H1 (cell line): ENCODE measurements around the gene HMCN2. TPM values are rescaled to one million over a fixed set of nuclear protein-coding genes. Genes with fewer than 3 reads are reported as not detected.

Experiments
- CTCF ChIA-PET: fragments of 300-600 bp; sonication (Branson Sonifier 250); formaldehyde crosslinking; loops from one replicate; lab custom pipeline; 2021; ENCODE audit not compliant: partially characterized antibody; lab: Charles Lee
- POLR2A ChIA-PET: fragments of 300-600 bp; sonication (Branson Sonifier 250); formaldehyde crosslinking; loops from one replicate; lab custom pipeline; 2021; ENCODE audit warnings: inconsistent platforms; ENCODE audit not compliant: partially characterized antibody; lab: Charles Lee
- DNase-seq, 2 experiments: peaks; one replicate each; pipeline versions ENCODE4 v3.0.0 to v3.0.0-alpha.2; 2010 to 2022; ENCODE audit warnings: low spot score in 2 of 2, low read depth in 1 of 2, mixed read lengths in 1 of 2
- FAIRE-seq: peaks from 2 replicates; lab custom pipeline; 2011; peaks lifted over from hg19 to GRCh38; lab: Jason Lieb, UNC
- H2AFZ ChIP-seq: 2 replicates; pipeline ENCODE4 v1.8.1; 2012; ENCODE audit warnings: low read length, inconsistent platforms
- H2AK5ac ChIP-seq: 2 replicates; pipeline ENCODE4 v1.6.1; 2013; ENCODE audit warnings: low read depth, low read length
- H2BK120ac ChIP-seq: replicated peaks from 2 replicates; pipeline ENCODE3; 2013; ENCODE audit warnings: low read depth, low read length, inconsistent platforms
- H2BK12ac ChIP-seq: 2 replicates; pipeline ENCODE4 v1.6.1; 2013; ENCODE audit warnings: low read depth, low read length
- H2BK15ac ChIP-seq: 2 replicates; pipeline ENCODE4 v1.6.1; 2013; ENCODE audit warnings: low read length
- H2BK20ac ChIP-seq: 2 replicates; pipeline ENCODE4 v1.6.1; 2013; ENCODE audit warnings: low read length
- H2BK5ac ChIP-seq: 2 replicates; pipeline ENCODE4 v1.6.1; 2013; ENCODE audit warnings: low read depth, low read length
- H3K14ac ChIP-seq: 2 replicates; pipeline ENCODE4 v1.6.1; 2013; ENCODE audit warnings: inconsistent platforms; ENCODE audit not compliant: insufficient read length
- H3K18ac ChIP-seq: 2 replicates; pipeline ENCODE4 v1.6.1; 2013; ENCODE audit warnings: low read length; ENCODE audit errors: extremely low read depth
- H3K23ac ChIP-seq: 2 replicates; pipeline ENCODE4 v1.6.1; 2013; ENCODE audit warnings: inconsistent platforms; ENCODE audit not compliant: insufficient read length
- H3K23me2 ChIP-seq: 2 replicates; pipeline ENCODE4 v1.6.1; 2013; ENCODE audit warnings: low read depth, low read length
- H3K27ac ChIP-seq: 2 replicates; pipeline ENCODE4 v1.6.1; 2011; ENCODE audit warnings: low read depth, low read length, inconsistent platforms
- H3K27me3 ChIP-seq, 4 experiments: replicated peaks in 1 of 4; 1 replicate in 1 of 4; 2 replicates in 3 of 4; pipeline versions ENCODE4 v1.6.1 to v1.8.1; 2011 to 2013; ENCODE audit warnings: low read length in 3 of 4, mild to moderate bottlenecking in 3 of 4, inconsistent platforms in 2 of 4, mixed read lengths in 2 of 4, moderate library complexity in 1 of 4; ENCODE audit not compliant: control insufficient read depth in 3 of 4, insufficient read depth in 3 of 4; ENCODE audit errors: extremely low read depth in 1 of 4
- H3K36me3 ChIP-seq, 4 experiments: 2 replicates each; pipeline versions ENCODE4 v1.6.1 to v1.8.1; 2011 to 2013; ENCODE audit warnings: mild to moderate bottlenecking in 4 of 4, low read length in 3 of 4, moderate library complexity in 2 of 4, control low read depth in 1 of 4, inconsistent platforms in 1 of 4; ENCODE audit not compliant: insufficient read depth in 4 of 4, control insufficient read depth in 2 of 4
- H3K4ac ChIP-seq: replicated peaks from 2 replicates; pipeline ENCODE3; 2013; ENCODE audit warnings: low read length, low read depth, mixed read lengths, inconsistent platforms; ENCODE audit not compliant: insufficient read length
- H3K4me1 ChIP-seq, 4 experiments: replicated peaks in 1 of 4; 1 replicate in 1 of 4; 2 replicates in 3 of 4; pipeline versions ENCODE4 v1.6.1 to v1.8.1; 2011 to 2013; ENCODE audit warnings: low read length in 3 of 4, inconsistent platforms in 2 of 4, mixed read lengths in 1 of 4; ENCODE audit not compliant: insufficient read depth in 4 of 4, control insufficient read depth in 3 of 4
- H3K4me2 ChIP-seq, 2 experiments: 2 replicates each; pipeline versions ENCODE4 v1.6.1 to v1.8.1; 2011 to 2013; ENCODE audit warnings: low read depth in 2 of 2, low read length in 2 of 2, control low read depth in 1 of 2, inconsistent platforms in 1 of 2, mild to moderate bottlenecking in 1 of 2; ENCODE audit not compliant: insufficient read depth in 1 of 2
- H3K4me3 ChIP-seq, 4 experiments: fragments of 200-600, 300-600 bp in 1 of 4; sonication (generic), shearing (Covaris generic), sonication (Bioruptor Twin) in 1 of 4; 2 replicates each; pipeline versions ENCODE4 v1.5.1 to v1.8.1; 2011 to 2016; ENCODE audit warnings: low read length in 4 of 4, low read depth in 3 of 4, control low read depth in 2 of 4, inconsistent platforms in 2 of 4, mild to moderate bottlenecking in 2 of 4, mixed read lengths in 1 of 4, moderate library complexity in 1 of 4; ENCODE audit not compliant: insufficient read depth in 2 of 4; ENCODE audit errors: extremely low read depth in 1 of 4
- H3K56ac ChIP-seq: replicated peaks from 2 replicates; pipeline ENCODE3; 2013; ENCODE audit warnings: low read depth, mild to moderate bottlenecking, mixed read lengths, low read length, inconsistent platforms; ENCODE audit not compliant: insufficient read length
- H3K79me1 ChIP-seq: 2 replicates; pipeline ENCODE4 v1.6.1; 2013; ENCODE audit warnings: low read depth, low read length, control low read depth
- H3K79me2 ChIP-seq, 2 experiments: 2 replicates each; pipeline versions ENCODE4 v1.6.1 to v1.8.1; 2012 to 2013; ENCODE audit warnings: low read length in 2 of 2, mild to moderate bottlenecking in 2 of 2, inconsistent platforms in 1 of 2; ENCODE audit not compliant: insufficient read depth in 2 of 2, control insufficient read depth in 1 of 2
- H3K9ac ChIP-seq, 4 experiments: replicated peaks in 1 of 4; 1 replicate in 1 of 4; 2 replicates in 3 of 4; pipeline versions ENCODE4 v1.6.1 to v1.8.1; 2011 to 2013; ENCODE audit warnings: low read depth in 3 of 4, low read length in 3 of 4, control low read depth in 2 of 4, mild to moderate bottlenecking in 2 of 4, moderate library complexity in 2 of 4, inconsistent platforms in 1 of 4; ENCODE audit errors: extremely low read depth in 1 of 4
- H3K9me3 ChIP-seq, 2 experiments: 2 replicates each; pipeline versions ENCODE4 v1.6.1 to v1.8.1; 2012 to 2013; ENCODE audit warnings: mild to moderate bottlenecking in 2 of 2, moderate library complexity in 2 of 2, control low read depth in 1 of 2, inconsistent platforms in 1 of 2, low read depth in 1 of 2, low read length in 1 of 2, mixed read lengths in 1 of 2; ENCODE audit not compliant: insufficient read depth in 2 of 2
- H4K20me1 ChIP-seq, 2 experiments: replicated peaks in 1 of 2; 2 replicates each; pipeline versions ENCODE3 to v1.8.1; 2011 to 2013; ENCODE audit warnings: inconsistent platforms in 2 of 2, low read length in 2 of 2, mild to moderate bottlenecking in 1 of 2; ENCODE audit not compliant: insufficient read depth in 2 of 2, control insufficient read depth in 1 of 2
- H4K5ac ChIP-seq: 2 replicates; pipeline ENCODE4 v1.6.1; 2013; ENCODE audit warnings: low read length, low read depth, mixed read lengths, inconsistent platforms; ENCODE audit not compliant: insufficient read length
- H4K8ac ChIP-seq: 2 replicates; pipeline ENCODE4 v1.8.0; 2013; ENCODE audit warnings: mild to moderate bottlenecking, moderate library complexity, low read length, inconsistent platforms; ENCODE audit not compliant: insufficient read depth; ENCODE audit errors: extremely low read depth
- H4K91ac ChIP-seq: replicated peaks from 2 replicates; pipeline ENCODE3; 2013; ENCODE audit warnings: low read length, mixed read lengths, inconsistent platforms; ENCODE audit not compliant: insufficient read length
- BCL11A ChIP-seq, 2 experiments: IDR thresholded peaks; one replicate each; pipeline ENCODE4 v1.6.1; 2011; ENCODE audit warnings: low read depth in 2 of 2, low read length in 2 of 2, mild to moderate bottlenecking in 2 of 2
- CHD2 ChIP-seq: IDR thresholded peaks from 2 replicates; pipeline ENCODE4 v1.6.1; 2012; ENCODE audit warnings: low read length, improper control_type of control experiment
- EP300 ChIP-seq, 2 experiments: IDR thresholded peaks; 1 replicate in 1 of 2; 2 replicates in 1 of 2; pipeline ENCODE4 v1.6.1; 2011 to 2012; ENCODE audit warnings: low read depth in 2 of 2, low read length in 2 of 2, mild to moderate bottlenecking in 2 of 2, borderline replicate concordance in 1 of 2, inconsistent platforms in 1 of 2, moderate library complexity in 1 of 2
- EZH2 ChIP-seq: fragments of 200-600 bp; sonication (generic); IDR thresholded peaks from 2 replicates; pipeline ENCODE4 v1.7.1; 2012; ENCODE audit warnings: low read depth, mild to moderate bottlenecking, moderate library complexity, low read length, inconsistent platforms; ENCODE audit not compliant: severe bottlenecking
- HDAC2 ChIP-seq, 2 experiments: fragments of 300-600 bp in 1 of 2; sonication (generic) in 1 of 2; IDR thresholded peaks; 2 replicates each; pipeline ENCODE4 v1.6.1; 2011 to 2012; ENCODE audit warnings: low read depth in 2 of 2, low read length in 2 of 2, mild to moderate bottlenecking in 2 of 2, moderate library complexity in 2 of 2, borderline replicate concordance in 1 of 2, inconsistent platforms in 1 of 2
- JUN ChIP-seq: IDR thresholded peaks from 2 replicates; pipeline ENCODE4 v1.6.1; 2011; ENCODE audit warnings: low read depth, mild to moderate bottlenecking, improper control_type of control experiment, low read length
- PHF8 ChIP-seq: fragments of 200-600 bp; sonication (generic); conservative IDR thresholded peaks from 2 replicates; pipeline ENCODE4 v1.7.1; 2012; ENCODE audit warnings: low read depth, mild to moderate bottlenecking, inconsistent platforms, low read length, moderate library complexity
- POLR2AphosphoS5 ChIP-seq: IDR thresholded peaks from 2 replicates; pipeline ENCODE4 v1.6.1; 2011; ENCODE audit warnings: low read depth, low read length
- TBP ChIP-seq: IDR thresholded peaks from 2 replicates; pipeline ENCODE4 v1.6.1; 2011; ENCODE audit warnings: low read depth, low read length, improper control_type of control experiment
- TCF12 ChIP-seq: IDR thresholded peaks from 2 replicates; pipeline ENCODE4 v1.6.1; 2011; ENCODE audit warnings: low read depth, mild to moderate bottlenecking, low read length
- WGBS, 2 experiments: shearing (Covaris generic) in 1 of 2; methylation state at CpG; one replicate each; pipeline versions ENCODE4 v1.1.6 to v1.1.7; 2013 to 2015; ENCODE audit warnings: low lambda C conversion rate in 2 of 2, mixed read lengths in 2 of 2, inconsistent platforms in 1 of 2, low coverage in 1 of 2, missing lambda C conversion rate in 1 of 2; ENCODE audit not compliant: insufficient replicate concordance in 2 of 2, insufficient coverage in 1 of 2, insufficient read length in 1 of 2; ENCODE audit errors: extremely low coverage in 1 of 2, missing lambda C conversion rate in 1 of 2; 5-methylcytosine and 5-hydroxymethylcytosine counted together
- polyA plus RNA-seq, 7 experiments: library from polyadenylated mRNA; depleted of rRNA in 3 of 7; stranded (reverse) in 5 of 7; unstranded in 2 of 7; fragments of >200 nt in 5 of 7; fragments of 200-250 nt in 2 of 7; gene quantifications; 1 replicate in 5 of 7; 2 replicates in 1 of 7; 4 replicates in 1 of 7; pipeline versions ENCODE4 v1.2.1 to v1.2.3, GENCODE V29; 2011 to 2013; ENCODE audit warnings: missing spikeins in 2 of 7, mixed read lengths in 2 of 7
- total RNA-seq: library from RNA; stranded (reverse); fragmentation: NEBNext Ultra II Directional; extraction: Animal tissue kit (Norgen Biotek cat#: 25700); gene quantifications from 2 replicates; pipeline ENCODE4 v1.2.1, GENCODE V29; 2021

Gene HMCN2
- total and polyA plus RNA-seq, 2 of the 8 experiments (the other 6 are each of a cell fraction or from before 2014, with no cell fraction given): 5.0 to 9.1 TPM

- DNase-seq (peak in 1 of 2 experiments; percentile 86), FAIRE-seq (no peak)
- Histone ChIP-seq H3K14ac (no peak within 1 kb of the TSS), H3K4me3 (peak within 1 kb of the TSS; percentile 51 to 77 (median 65)), H2BK12ac (0 out of 2 replicates have a peak within 1 kb of the TSS, but pooled peaks have one; percentile 5), H2BK15ac (peak within 1 kb of the TSS; percentile 81; the same call in 1 of the 2 replicates), H3K36me3 (peaks cover 0 to 4% (median 0%) of the 10 kb centered on the region in 4 experiments; a peak in 1 of 8 replicates), H3K4me1 (peaks cover 8 to 33% (median 26%) of the 10 kb centered on the region in 4 experiments), H2BK120ac (no peak within 1 kb of the TSS), H2BK20ac (peak within 1 kb of the TSS; percentile 95), H3K79me2 (peaks cover 0 to 27% of the 10 kb centered on the region in 2 experiments; a peak in 1 of 4 replicates), H2BK5ac (peak within 1 kb of the TSS; percentile 83; the same call in 1 of the 2 replicates), H4K8ac (peak within 1 kb of the TSS; percentile 69; the same call in 1 of the 2 replicates), H3K56ac (peak within 1 kb of the TSS; percentile 54), H3K9me3 (0 out of 4 replicates have a peak, but pooled peaks cover 0 to 7% of the 10 kb centered on the region in 2 experiments), H3K27me3 (peaks cover 0 to 11% (median 7%) of the 10 kb centered on the region in 4 experiments; a peak in 3 of 7 replicates), H2AK5ac (no peak within 1 kb of the TSS), H3K18ac (peak within 1 kb of the TSS; percentile 90), H4K5ac (no peak within 1 kb of the TSS), H3K4me2 (peak within 1 kb of the TSS; percentile 82 to 86), H3K23ac (no peak within 1 kb of the TSS), H4K20me1 (peaks cover 0 to 3% of the 10 kb centered on the region in 2 experiments), H3K9ac (peak within 1 kb of the TSS in 1 of 4 experiments; percentile 45; a peak in 2 of 7 replicates), H3K79me1 (0 out of 2 replicates have a peak, but pooled peaks cover 2% of the 10 kb centered on the region), H2AFZ (no peak within 1 kb of the TSS), H3K27ac (no peak within 1 kb of the TSS), H3K4ac (no peak within 1 kb of the TSS), H4K91ac (peak within 1 kb of the TSS; percentile 75), H3K23me2 (peaks cover 7% of the 10 kb centered on the region; the same call in 1 of the 2 replicates)
- 1% methylated on average over 37 of the region's 66 CpGs; no CpG with 5 or more reads in 1 of the 2 experiments for WGBS, 2 experiments
- CTCF ChIA-PET: interaction anchor here (0.9 to 1.9 kb wide), 3 partner anchors 11 to 240 kb away, joined by 3 to 8 read pairs (median 5); no protein-coding TSS in a partner anchor
- POLR2A ChIA-PET: interaction anchor here (0.6 to 2.2 kb wide), 3 partner anchors 11 to 150 kb away, joined by 3 to 8 read pairs (median 3); no protein-coding TSS in a partner anchor
- TF ChIP-seq EP300 (IDR thresholded peaks at IDR 0.05; ENCODE audit: borderline replicate concordance in 1 of 2, low read depth in 2 of 2, low read length in 2 of 2): no peak
- 0 out of 2 replicates have a peak, but pooled peaks have one; percentile 33 for TF ChIP-seq PHF8
- no peak for TF ChIP-seq TCF12
- peak; percentile 38 for TF ChIP-seq EZH2
- no peak for TF ChIP-seq JUN
- TF ChIP-seq BCL11A (IDR thresholded peaks at IDR 0.05; ENCODE audit: low read depth in 2 of 2, low read length in 2 of 2): no peak
- TF ChIP-seq HDAC2 (IDR thresholded peaks at IDR 0.05; ENCODE audit: borderline replicate concordance in 1 of 2, low read depth in 2 of 2, low read length in 2 of 2): 0 out of 4 replicates have a peak, but pooled peaks of 1 of the 2 experiments have one; percentile 54
- TF ChIP-seq TBP: peak; percentile 12; the same call in 1 of the 2 replicates
- TF ChIP-seq POLR2AphosphoS5: 0 out of 2 replicates have a peak, but pooled peaks have one; percentile 40
- no peak for TF ChIP-seq CHD2
Observed at GRCh38 chr9:130444565-130445221, 179.1 kb downstream of the HMCN2 start, which contains the start of gene ASS1. TSS of gene ASS1 (plus strand) at chr9:130444961. CDS start at chr9:130452229, 7,268 bp downstream.
